Muscle layer of colon (tissue), 2 donors: ENCODE measurements around the gene WASF2.
A peak's percentile ranks its signal among the peaks of the same experiment; 100 is the strongest.
"Not testable (repeated sequence)": the region's sequence is repeated elsewhere in the genome, so short reads cannot be mapped to it uniquely, and the experiment has no call there.

ENCODE experiments used
- H3K27ac ChIP-seq: one replicate; pipeline ENCODE4 v1.7.0; 2013; ENCODE audit warnings: low read depth, mild to moderate bottlenecking, low read length, moderate library complexity
- H3K27me3 ChIP-seq, 2 donors: one replicate each; pipeline ENCODE4 v1.7.0; 2013; ENCODE audit warnings: low read length in 2 of 2, mild to moderate bottlenecking in 2 of 2; ENCODE audit not compliant: insufficient read depth in 2 of 2, control insufficient read depth in 1 of 2
- H3K36me3 ChIP-seq: one replicate; pipeline ENCODE4 v1.7.0; 2013; ENCODE audit warnings: mild to moderate bottlenecking, low read length; ENCODE audit not compliant: insufficient read depth
- H3K4me1 ChIP-seq: one replicate; pipeline ENCODE4 v1.7.0; 2013; ENCODE audit warnings: mild to moderate bottlenecking, low read length; ENCODE audit not compliant: insufficient read depth
- H3K4me3 ChIP-seq, 2 donors: one replicate each; pipeline ENCODE4 v1.7.0; 2013; ENCODE audit warnings: low read length in 2 of 2, low read depth in 1 of 2, mild to moderate bottlenecking in 1 of 2, moderate library complexity in 1 of 2
- H3K9ac ChIP-seq: one replicate; pipeline ENCODE4 v1.7.0; 2013; ENCODE audit warnings: low read length
- H3K9me3 ChIP-seq: one replicate; pipeline ENCODE4 v1.7.0; 2013; ENCODE audit warnings: mild to moderate bottlenecking, low read length
- donor health status: abdominal sarcoma.
- donor health status: Adenocarcinoma of cecum.

The WASF2 gene

DNA sequence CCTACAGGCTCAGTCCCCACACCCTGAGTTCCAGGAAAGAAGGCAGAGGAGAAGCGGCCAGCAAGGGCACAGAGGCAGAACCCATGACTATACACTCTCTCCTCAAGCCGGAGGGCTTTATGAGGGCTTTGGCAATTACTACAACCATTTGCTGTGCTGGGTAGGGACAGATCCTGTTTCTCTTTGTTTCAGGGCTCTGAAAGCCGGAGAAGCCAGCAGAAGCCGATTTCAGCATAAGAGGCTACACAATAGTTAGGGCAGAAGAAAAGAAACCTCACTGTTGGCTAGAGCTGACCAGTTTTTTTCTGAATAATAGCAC lies 83.6 kb downstream of the WASF2 start:
- Histone ChIP-seq H3K9me3 (no peaks in the 10 kb centered on the region), H3K4me1 (peaks cover 48% of the 10 kb centered on the region), H3K27ac (peak overlapping the region; percentile 42), H3K36me3 (peaks cover 44% of the 10 kb centered on the region), H3K27me3 (no peaks in the 10 kb centered on the region), H3K9ac (no peak overlapping the region), H3K4me3 (no peak overlapping the region)

DNA sequence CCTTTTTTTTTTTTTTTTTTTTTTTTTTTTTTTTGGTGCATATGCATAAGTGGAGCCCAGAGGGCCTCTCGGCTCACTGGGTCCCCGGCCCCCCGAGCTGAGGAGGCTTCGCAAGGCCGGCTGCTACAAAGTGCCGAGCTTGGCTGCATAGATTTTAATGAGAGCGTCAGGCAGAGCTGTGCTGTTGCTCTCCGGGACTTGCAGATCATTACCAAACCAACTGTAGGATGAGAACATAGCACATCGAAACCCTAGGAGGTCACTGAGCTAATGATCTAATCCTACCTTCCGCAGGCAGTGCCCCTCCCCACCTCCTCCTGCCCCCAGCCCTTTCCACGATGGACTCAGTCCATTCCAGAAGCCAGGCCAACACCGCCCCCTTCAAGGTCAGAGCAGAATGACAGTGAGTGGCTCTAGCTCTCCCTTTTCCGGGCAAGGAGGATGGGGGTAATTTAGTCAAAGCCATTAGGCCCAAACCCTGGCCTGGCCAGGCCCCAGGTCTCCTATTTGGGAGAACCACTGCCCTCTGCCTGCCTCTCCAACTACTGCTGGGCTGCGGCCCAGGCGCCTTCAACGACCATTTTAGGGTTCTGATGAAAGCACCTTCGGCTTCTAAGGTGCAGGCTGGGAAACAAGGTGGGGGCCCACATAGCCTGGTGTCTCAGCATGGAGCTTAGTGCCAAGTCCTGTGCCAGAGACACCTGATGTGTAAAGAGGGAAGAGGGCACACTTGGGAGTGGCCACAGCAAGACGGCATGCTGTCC lies 84.2 kb downstream of the WASF2 start:
- H3K9me3 ChIP-seq, H3K4me3 ChIP-seq, H3K9ac ChIP-seq, H3K27me3 ChIP-seq: not testable (repeated sequence)
- H3K4me1 ChIP-seq: peaks cover 51% of the 10 kb centered on the region
- H3K36me3 ChIP-seq: peaks cover 38% of the 10 kb centered on the region
- peak overlapping the region; percentile 62 for H3K27ac ChIP-seq

DNA sequence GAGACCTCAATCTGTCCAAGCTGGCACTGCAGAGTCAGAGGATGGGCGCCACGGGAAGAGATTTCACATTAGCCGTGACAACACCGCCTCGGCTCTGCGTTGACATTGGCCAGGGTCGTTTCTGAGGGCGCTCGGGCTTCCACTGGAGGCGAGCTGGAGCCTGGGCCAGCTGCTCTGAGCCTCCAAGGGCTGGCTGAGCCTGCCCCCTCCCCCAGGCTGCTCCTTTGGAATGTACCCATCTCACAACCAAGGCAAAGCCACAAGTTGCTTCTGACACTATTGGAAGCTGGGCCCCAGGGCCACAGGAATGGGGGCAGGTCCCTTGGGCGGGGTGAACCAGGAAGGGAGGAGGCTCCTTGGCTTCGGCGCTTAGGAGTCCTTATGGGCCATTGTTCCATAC lies 84.9 kb downstream of the WASF2 start:
- Histone ChIP-seq H3K4me3 (no peak overlapping the region), H3K27me3 (no peaks in the 10 kb centered on the region), H3K36me3 (peaks cover 31% of the 10 kb centered on the region), H3K9ac (no peak overlapping the region), H3K27ac (peak overlapping the region; percentile 62), H3K9me3 (no peaks in the 10 kb centered on the region), H3K4me1 (peaks cover 58% of the 10 kb centered on the region)

DNA sequence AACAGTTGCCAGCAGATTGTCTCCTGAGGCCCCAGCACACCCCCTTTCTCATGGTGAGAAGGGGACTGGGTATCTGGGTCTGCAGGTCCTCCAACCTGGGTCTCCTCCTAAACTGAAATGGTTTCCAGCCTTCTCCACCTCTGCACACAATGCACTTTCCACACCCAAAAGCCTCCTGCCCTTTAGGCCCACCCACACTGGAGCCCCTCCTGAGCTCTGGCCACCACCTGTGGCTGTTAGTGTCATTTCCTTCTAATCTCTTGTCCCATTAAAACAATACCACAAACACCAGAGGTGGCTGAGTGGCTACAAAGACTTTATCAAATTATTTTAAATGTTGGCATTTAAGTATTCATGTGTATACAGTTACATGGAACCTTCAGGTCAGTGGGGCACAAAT lies 86.0 kb downstream of the WASF2 start:
- peaks cover 63% of the 10 kb centered on the region for H3K4me1 ChIP-seq
- peak overlapping the region; percentile 81 for H3K27ac ChIP-seq

DNA sequence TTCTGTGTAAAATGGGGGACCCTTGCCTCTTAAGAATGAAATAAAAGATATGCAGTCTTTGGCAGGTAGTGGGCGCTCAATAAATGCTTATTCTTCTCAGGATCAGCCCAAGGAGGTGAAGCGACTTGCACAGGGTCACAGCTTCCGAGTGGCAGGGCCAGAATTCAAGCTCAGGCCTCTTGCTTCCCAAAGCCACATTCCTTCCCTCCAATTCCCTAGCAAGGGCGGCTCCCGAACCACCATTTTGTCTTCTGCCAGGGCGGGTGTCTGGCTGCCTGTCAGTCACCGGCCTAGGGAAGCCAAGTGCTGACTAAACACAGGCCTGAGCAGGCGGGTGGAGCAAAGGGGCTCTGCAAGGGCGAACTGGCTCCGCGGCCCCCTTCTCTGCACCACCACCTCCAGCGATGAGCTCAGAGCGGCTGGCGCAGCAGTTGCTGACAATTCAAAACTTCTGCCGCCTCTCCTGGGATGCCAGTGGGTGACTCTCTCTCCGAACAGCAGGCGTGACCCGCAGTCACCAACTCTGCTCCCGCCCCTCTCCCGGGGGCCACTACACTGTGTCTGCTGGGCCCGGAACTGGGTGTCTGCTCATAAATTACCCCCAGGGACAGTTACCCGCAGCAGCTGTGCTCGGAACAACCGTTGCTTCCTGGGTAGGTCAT lies 86.8 kb downstream of the WASF2 start:
- Histone ChIP-seq H3K4me1 (peaks cover 63% of the 10 kb centered on the region), H3K27ac (peak overlapping the region; percentile 81), H3K27me3 (no peaks in the 10 kb centered on the region), H3K9me3 (no peaks in the 10 kb centered on the region), H3K9ac (no peak overlapping the region), H3K4me3 (peak overlapping the region; percentile 10 to 16), H3K36me3 (peaks cover 16% of the 10 kb centered on the region)

More for the DNA sequence above, 86.0 kb downstream of the WASF2 start:
- no peaks in the 10 kb centered on the region for H3K27me3 ChIP-seq
- peaks cover 23% of the 10 kb centered on the region for H3K36me3 ChIP-seq
- H3K9ac ChIP-seq: no peak overlapping the region
- peak overlapping the region in 1 of 2 donors; percentile 16 for H3K4me3 ChIP-seq
- H3K9me3 ChIP-seq: no peaks in the 10 kb centered on the region

DNA sequence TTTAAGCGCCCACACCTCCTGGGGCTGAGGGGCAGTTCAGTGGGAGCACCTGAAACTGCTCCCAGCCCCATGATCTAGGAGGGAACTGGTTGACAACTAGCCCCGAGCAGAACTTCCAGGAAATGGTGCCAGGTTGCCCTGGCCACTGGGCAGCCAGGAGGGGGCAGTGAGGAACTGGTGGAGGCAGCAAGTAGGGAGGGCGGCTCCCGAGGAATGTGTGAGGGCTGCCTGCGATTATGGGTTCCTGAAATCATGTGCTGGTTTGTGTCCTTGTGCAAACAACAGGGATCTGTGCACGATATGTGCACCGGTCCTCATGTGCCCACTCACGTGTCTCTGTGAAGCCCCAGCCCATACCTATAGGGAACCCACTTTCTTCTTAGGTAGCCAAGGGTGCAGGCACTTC lies 87.6 kb downstream of the WASF2 start:
- Histone ChIP-seq H3K27ac (peak overlapping the region; percentile 81), H3K36me3 (peaks cover 8% of the 10 kb centered on the region), H3K27me3 (no peaks in the 10 kb centered on the region), H3K9ac (no peak overlapping the region), H3K4me3 (no peak overlapping the region), H3K9me3 (no peaks in the 10 kb centered on the region), H3K4me1 (peaks cover 63% of the 10 kb centered on the region)

DNA sequence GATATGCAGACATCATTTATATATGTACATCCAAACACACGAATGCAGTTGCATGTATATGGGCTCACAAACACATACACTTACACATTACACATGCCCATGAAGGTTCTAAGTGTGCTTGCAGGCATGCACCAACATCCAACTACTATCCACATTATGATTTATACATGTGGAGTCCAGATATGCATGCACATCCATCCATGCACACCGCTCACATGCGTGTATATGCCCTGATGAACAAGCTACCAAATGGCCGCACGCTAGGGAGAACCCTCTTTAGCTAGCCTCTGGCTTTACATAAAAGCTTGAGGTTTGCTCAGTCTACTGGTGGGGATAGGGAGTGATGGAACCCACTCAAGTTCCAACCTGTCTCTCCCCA lies 89.0 kb downstream of the WASF2 start:
- Histone ChIP-seq H3K4me3 (no peak overlapping the region), H3K9me3 (no peaks in the 10 kb centered on the region), H3K27ac (no peak overlapping the region), H3K4me1 (peaks cover 59% of the 10 kb centered on the region), H3K27me3 (no peaks in the 10 kb centered on the region), H3K9ac (no peak overlapping the region), H3K36me3 (no peaks in the 10 kb centered on the region)

DNA sequence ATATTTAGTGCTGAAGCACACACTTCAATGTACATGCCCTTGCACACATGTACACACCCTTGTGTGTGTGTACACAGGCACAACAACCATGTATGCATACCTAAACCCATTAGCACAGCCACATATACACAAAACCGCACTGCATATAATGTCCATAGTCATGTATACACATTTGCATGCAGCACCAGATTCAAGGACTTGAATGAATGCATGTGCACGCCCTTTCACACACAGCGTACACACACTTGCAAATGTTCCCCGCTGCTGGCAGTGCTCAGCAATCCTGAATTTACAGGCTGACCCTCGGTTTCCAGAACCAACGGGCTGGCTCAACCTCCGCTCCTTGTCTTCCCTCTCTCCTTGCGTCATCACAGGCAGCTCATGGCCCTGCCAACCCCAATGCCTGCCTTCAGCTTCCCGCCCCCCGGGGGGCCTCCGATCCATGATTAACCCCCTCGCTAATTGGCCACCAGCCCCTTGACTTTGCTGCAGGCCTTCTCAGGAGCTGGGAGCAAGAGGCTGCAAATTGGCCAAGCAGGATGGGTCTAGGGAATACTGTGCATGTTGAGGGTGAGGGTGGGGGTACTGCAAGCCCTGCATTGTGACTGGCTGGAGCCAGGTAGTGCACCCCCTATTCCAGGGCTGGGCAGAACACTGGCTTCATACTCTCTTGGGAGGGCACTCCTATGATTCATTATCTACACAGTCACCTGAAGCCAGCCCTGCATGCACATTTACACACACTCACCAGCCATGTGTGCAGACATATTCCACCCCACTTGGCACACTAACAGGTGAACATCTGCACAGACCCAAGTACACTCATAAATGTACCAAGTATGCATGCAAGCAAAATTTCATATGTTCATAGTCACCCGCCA lies 89.6 kb downstream of the WASF2 start:
- Histone ChIP-seq H3K4me1 (peaks cover 52% of the 10 kb centered on the region), H3K27ac (no peak overlapping the region), H3K9me3 (no peaks in the 10 kb centered on the region), H3K9ac (no peak overlapping the region), H3K4me3 (no peak overlapping the region), H3K36me3 (no peaks in the 10 kb centered on the region), H3K27me3 (no peaks in the 10 kb centered on the region)

DNA sequence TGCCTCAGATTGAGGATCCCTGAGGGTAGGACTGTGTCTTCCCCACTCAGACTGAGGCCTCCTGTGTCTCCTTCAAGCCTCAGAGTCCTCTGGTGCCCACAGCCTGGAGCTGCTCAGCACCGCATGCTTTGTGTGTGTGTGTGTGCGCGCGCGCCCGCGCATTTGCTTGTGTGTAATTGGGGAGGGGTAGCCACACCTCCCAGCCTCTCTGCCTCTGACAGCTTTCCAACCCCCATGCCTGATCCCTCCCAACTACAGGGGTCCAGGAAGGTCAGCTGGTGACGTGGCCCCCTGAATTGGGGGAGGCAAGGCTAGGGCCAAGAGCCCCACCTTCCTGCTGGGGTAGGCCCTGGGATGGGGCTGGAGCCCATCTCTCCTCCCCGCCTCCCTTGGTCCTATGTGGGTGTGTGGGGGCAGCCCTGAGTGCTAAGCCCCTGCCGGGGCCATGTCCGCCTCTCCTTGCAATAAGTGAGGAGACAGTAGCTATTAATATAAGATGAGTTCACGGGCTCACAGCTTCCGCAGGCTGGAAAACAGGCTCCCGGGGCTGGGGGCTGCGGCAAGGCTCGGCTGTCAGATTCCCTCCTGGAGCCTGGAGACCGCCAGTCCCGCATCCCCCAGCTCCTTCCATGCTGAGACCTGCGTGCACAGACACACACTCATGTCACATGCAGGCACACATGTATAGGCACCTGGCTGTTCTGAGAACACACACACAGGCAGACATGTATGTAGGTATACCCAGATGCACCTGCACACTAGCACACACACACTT lies 90.5 kb downstream of the WASF2 start:
- H3K9me3 ChIP-seq: no peaks in the 10 kb centered on the region
- H3K4me3 ChIP-seq: no peak overlapping the region
- H3K27me3 ChIP-seq: no peaks in the 10 kb centered on the region
- H3K4me1 ChIP-seq: peaks cover 44% of the 10 kb centered on the region
- no peak overlapping the region for H3K9ac ChIP-seq
- no peaks in the 10 kb centered on the region for H3K36me3 ChIP-seq
- H3K27ac ChIP-seq: no peak overlapping the region

DNA sequence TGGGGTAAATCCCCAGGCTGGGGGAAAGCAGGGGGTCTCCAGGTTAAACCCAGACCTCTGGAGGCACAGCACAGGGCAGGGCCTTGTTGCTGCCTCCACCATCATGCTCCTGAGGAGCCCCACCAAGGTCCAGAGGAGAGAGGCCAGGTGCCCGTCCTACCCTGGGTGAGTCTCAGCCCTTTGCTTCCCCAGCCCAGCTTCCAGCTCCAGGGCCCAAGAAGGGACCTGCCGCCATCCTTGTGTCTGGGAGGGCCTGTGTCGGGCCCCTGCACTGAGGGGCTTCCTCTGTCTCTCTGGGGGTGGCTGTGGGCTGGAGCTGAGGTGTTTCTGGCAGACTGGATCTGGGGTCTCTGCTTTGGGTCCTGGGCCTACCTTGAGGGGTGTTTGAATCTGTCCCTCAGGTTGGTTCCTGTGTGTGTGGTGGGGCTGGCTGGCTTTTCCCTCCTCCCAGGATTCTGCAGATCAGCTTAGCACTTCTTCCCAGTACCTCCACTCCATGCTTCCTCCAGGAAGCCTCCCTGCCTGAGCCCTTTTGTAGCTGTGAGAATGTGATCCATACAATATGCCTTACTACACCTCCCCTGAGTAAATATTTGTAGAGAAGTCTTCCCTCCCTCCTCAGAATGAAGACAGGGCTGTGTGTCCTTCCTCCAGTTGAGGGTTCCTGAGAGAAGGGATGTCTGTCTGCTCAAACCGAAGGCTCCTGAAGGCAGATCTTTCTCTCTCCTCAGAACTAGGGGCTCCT lies 91.4 kb downstream of the WASF2 start:
- Histone ChIP-seq H3K9ac (no peak overlapping the region), H3K4me1 (peaks cover 35% of the 10 kb centered on the region), H3K27ac (no peak overlapping the region), H3K27me3 (no peaks in the 10 kb centered on the region), H3K9me3 (no peaks in the 10 kb centered on the region), H3K4me3 (no peak overlapping the region), H3K36me3 (no peaks in the 10 kb centered on the region)
